Loucy (cell line): ENCODE data around the gene CENPL.

Experiments used
- H2AFZ ChIP-seq: fragments of 200-600 bp; sonication (generic); 2 replicates; pipeline ENCODE4 v1.6.0; 2016; ENCODE audit warnings: antibody characterized with exemption, mild to moderate bottlenecking, low read length, moderate library complexity
- H3F3A ChIP-seq: fragments of 200-600 bp; 2 replicates; pipeline ENCODE4 v1.6.0; 2016; ENCODE audit warnings: antibody characterized with exemption, low read depth, mild to moderate bottlenecking
- H3K27me3 ChIP-seq: fragments of 200-600 bp; sonication (generic); 2 replicates; pipeline ENCODE4 v1.6.1; 2014; ENCODE audit warnings: low read length, mild to moderate bottlenecking; ENCODE audit not compliant: insufficient read depth, poor library complexity, severe bottlenecking
- H3K36me3 ChIP-seq: fragments of 200-600 bp; sonication (generic); 2 replicates; pipeline ENCODE4 v1.6.1; 2016; ENCODE audit warnings: low read length; ENCODE audit not compliant: insufficient read depth
- H3K4me1 ChIP-seq: fragments of 200-600 bp; sonication (generic); 2 replicates; pipeline ENCODE4 v1.5.1; 2014; ENCODE audit warnings: low read length, mild to moderate bottlenecking; ENCODE audit not compliant: insufficient read depth, poor library complexity, severe bottlenecking
- H3K4me2 ChIP-seq: fragments of 200-600 bp; sonication (generic); 2 replicates; pipeline ENCODE4 v1.6.0; 2014; ENCODE audit warnings: antibody characterized with exemption, low read length, low read depth, mild to moderate bottlenecking; ENCODE audit not compliant: poor library complexity, severe bottlenecking
- H3K4me3 ChIP-seq: fragments of 200-600 bp; sonication (generic); 2 replicates; pipeline ENCODE4 v1.5.1; 2014; ENCODE audit warnings: low read length, mild to moderate bottlenecking, mixed read lengths; ENCODE audit not compliant: poor library complexity, severe bottlenecking
- H3K79me2 ChIP-seq: fragments of 200-600 bp; sonication (generic); 2 replicates; pipeline ENCODE4 v1.6.1; 2014; ENCODE audit warnings: low read length; ENCODE audit not compliant: insufficient read depth
- H3K9ac ChIP-seq: fragments of 200-600 bp; sonication (generic); 2 replicates; pipeline ENCODE4 v1.6.0; 2014; ENCODE audit warnings: mild to moderate bottlenecking, low read depth, low read length, moderate library complexity; ENCODE audit not compliant: poor library complexity, severe bottlenecking
- H3K9me2 ChIP-seq: fragments of 200-600 bp; sonication (generic); replicated peaks from 2 replicates; pipeline ENCODE4 v1.6.1; 2016; ENCODE audit warnings: low read depth, low read length, mixed read lengths
- H3K9me3 ChIP-seq: fragments of 200-600 bp; sonication (generic); 2 replicates; pipeline ENCODE4 v1.6.1; 2014; ENCODE audit warnings: mild to moderate bottlenecking, antibody characterized with exemption, low read length, low read depth; ENCODE audit not compliant: insufficient read depth
- H4K20me1 ChIP-seq: fragments of 200-600 bp; sonication (generic); 2 replicates; pipeline ENCODE4 v1.6.0; 2014; ENCODE audit warnings: antibody characterized with exemption, low read length, mild to moderate bottlenecking; ENCODE audit not compliant: insufficient read depth, poor library complexity, severe bottlenecking
- EZH2phosphoT487 ChIP-seq: fragments of 200-600 bp; IDR thresholded peaks from 2 replicates; pipeline ENCODE4 v1.6.1; 2018; ENCODE audit warnings: antibody characterized with exemption, mild to moderate bottlenecking, moderate library complexity, borderline replicate concordance
- TF ChIP-seq, protein P1 (sequence below): fragments of 200-600 bp; sonication (generic); conservative IDR thresholded peaks from 2 replicates; pipeline ENCODE4 v1.5.1; 2014; ENCODE audit warnings: mild to moderate bottlenecking, antibody characterized with exemption, low read length

The CENPL gene

DNA sequence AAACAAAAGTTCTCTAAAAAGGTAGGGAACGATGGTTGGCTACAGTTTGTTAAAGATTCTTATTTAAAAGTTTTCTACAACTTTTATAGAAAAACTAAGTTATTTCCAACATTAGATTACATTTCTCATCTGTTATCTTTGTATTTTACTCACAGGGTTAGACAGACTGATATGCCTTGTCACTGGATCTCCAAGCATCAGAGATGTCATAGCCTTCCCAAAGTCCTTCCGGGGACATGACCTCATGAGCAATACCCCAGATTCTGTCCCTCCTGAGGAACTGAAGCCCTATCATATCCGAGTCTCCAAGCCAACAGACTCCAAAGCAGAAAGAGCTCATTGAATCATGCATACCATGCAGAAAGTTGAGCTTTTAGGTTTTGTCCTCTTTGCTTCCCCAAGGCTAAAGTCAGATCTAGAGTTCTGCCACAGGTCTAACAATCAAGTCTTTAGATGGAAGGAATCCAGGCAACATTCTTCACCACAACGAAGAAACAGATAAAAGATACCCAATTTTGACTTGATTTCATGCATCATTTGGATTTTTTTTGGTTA lies 32.8 kb upstream of the CENPL start:
- no peaks in the 10 kb centered on the region for H3K79me2 ChIP-seq
- no peak overlapping the region for H3K9ac ChIP-seq
- H4K20me1 ChIP-seq: no peaks in the 10 kb centered on the region
- H3F3A ChIP-seq: peaks cover 8% of the 10 kb centered on the region; the same call in 1 of the 2 replicates
- peaks cover 31% of the 10 kb centered on the region; the same call in 1 of the 2 replicates for H3K36me3 ChIP-seq
- no peak overlapping the region for H3K4me3 ChIP-seq
- TF ChIP-seq, protein P1, sequence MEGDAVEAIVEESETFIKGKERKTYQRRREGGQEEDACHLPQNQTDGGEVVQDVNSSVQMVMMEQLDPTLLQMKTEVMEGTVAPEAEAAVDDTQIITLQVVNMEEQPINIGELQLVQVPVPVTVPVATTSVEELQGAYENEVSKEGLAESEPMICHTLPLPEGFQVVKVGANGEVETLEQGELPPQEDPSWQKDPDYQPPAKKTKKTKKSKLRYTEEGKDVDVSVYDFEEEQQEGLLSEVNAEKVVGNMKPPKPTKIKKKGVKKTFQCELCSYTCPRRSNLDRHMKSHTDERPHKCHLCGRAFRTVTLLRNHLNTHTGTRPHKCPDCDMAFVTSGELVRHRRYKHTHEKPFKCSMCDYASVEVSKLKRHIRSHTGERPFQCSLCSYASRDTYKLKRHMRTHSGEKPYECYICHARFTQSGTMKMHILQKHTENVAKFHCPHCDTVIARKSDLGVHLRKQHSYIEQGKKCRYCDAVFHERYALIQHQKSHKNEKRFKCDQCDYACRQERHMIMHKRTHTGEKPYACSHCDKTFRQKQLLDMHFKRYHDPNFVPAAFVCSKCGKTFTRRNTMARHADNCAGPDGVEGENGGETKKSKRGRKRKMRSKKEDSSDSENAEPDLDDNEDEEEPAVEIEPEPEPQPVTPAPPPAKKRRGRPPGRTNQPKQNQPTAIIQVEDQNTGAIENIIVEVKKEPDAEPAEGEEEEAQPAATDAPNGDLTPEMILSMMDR: no peak
- no peak for TF ChIP-seq EZH2phosphoT487
- no peaks in the 10 kb centered on the region for H3K4me1 ChIP-seq
- no peaks in the 10 kb centered on the region for H3K9me2 ChIP-seq
- no peaks in the 10 kb centered on the region for H3K27me3 ChIP-seq
- H3K4me2 ChIP-seq: no peak overlapping the region
- H2AFZ ChIP-seq: no peak overlapping the region
- H3K9me3 ChIP-seq: no peaks in the 10 kb centered on the region

GRCh38 chr1:173856903-173857302 lies 32.2 kb upstream of the CENPL start:
- Histone ChIP-seq H3K9me3 (no peaks in the 10 kb centered on the region), H3K27me3 (no peaks in the 10 kb centered on the region), H4K20me1 (no peaks in the 10 kb centered on the region), H3K4me2 (no peak overlapping the region), H3K36me3 (peaks cover 34% of the 10 kb centered on the region; the same call in 1 of the 2 replicates), H3K79me2 (no peaks in the 10 kb centered on the region), H3K4me1 (no peaks in the 10 kb centered on the region), H3K9me2 (no peaks in the 10 kb centered on the region), H3F3A (peaks cover 8% of the 10 kb centered on the region; the same call in 1 of the 2 replicates), H3K4me3 (no peak overlapping the region), H3K9ac (no peak overlapping the region), H2AFZ (no peak overlapping the region)
- TF ChIP-seq EZH2phosphoT487: no peak
- TF ChIP-seq, protein P1: no peak

- Histone ChIP-seq H2AFZ (no peak overlapping the region), H3F3A (peaks cover 8% of the 10 kb centered on the region; the same call in 1 of the 2 replicates), H3K9me3 (no peaks in the 10 kb centered on the region), H3K4me3 (no peak overlapping the region), H3K9ac (no peak overlapping the region), H4K20me1 (no peaks in the 10 kb centered on the region), H3K79me2 (no peaks in the 10 kb centered on the region), H3K4me2 (no peak overlapping the region), H3K27me3 (no peaks in the 10 kb centered on the region), H3K9me2 (no peaks in the 10 kb centered on the region), H3K4me1 (no peaks in the 10 kb centered on the region), H3K36me3 (peaks cover 40% of the 10 kb centered on the region; the same call in 1 of the 2 replicates)
- no peak for TF ChIP-seq EZH2phosphoT487
- TF ChIP-seq, protein P1: no peak
Measured at GRCh38 chr1:173856014-173856413, 31.3 kb upstream of the CENPL start.
